Osteoblast (primary cell): Measurements from ENCODE around the gene UBL3. TPM values are rescaled to one million over a fixed set of nuclear protein-coding genes. Genes with fewer than 3 reads are reported as not detected.

Source experiments
- DNase-seq: peaks from one replicate; pipeline ENCODE4 v3.0.0; 2011; ENCODE audit warnings: low spot score, mixed read lengths; ENCODE audit not compliant: insufficient read length; ENCODE audit errors: missing footprints
- H2AFZ ChIP-seq: 2 replicates; pipeline ENCODE4 v1.6.0; 2011; ENCODE audit warnings: mild to moderate bottlenecking, low read length
- H3K27ac ChIP-seq: 2 replicates; pipeline ENCODE4 v1.5.1; 2011; ENCODE audit warnings: mild to moderate bottlenecking, low read depth, low read length, moderate library complexity
- H3K27me3 ChIP-seq: 2 replicates; pipeline ENCODE4 v1.6.0; 2012; ENCODE audit warnings: mild to moderate bottlenecking, control low read depth, inconsistent platforms, low read length, moderate library complexity; ENCODE audit not compliant: insufficient read depth
- H3K36me3 ChIP-seq: 2 replicates; pipeline ENCODE4 v1.5.1; 2011; ENCODE audit warnings: mild to moderate bottlenecking, low read length, control low read depth, moderate library complexity; ENCODE audit not compliant: insufficient read depth
- H3K4me1 ChIP-seq: 2 replicates; pipeline ENCODE4 v1.5.1; 2011; ENCODE audit warnings: mild to moderate bottlenecking, low read length, control low read depth, moderate library complexity; ENCODE audit not compliant: insufficient read depth
- H3K4me2 ChIP-seq: 2 replicates; pipeline ENCODE4 v1.6.0; 2011; ENCODE audit warnings: mild to moderate bottlenecking, low read length; ENCODE audit not compliant: insufficient read depth
- H3K4me3 ChIP-seq: fragments of 200-600 bp; sonication (generic); 3 replicates; pipeline ENCODE4 v1.5.1; 2012; ENCODE audit warnings: mild to moderate bottlenecking, low read length, inconsistent platforms; ENCODE audit not compliant: insufficient read depth
- H3K79me2 ChIP-seq: 2 replicates; pipeline ENCODE4 v1.6.0; 2012; ENCODE audit warnings: mild to moderate bottlenecking, low read length, control low read depth, inconsistent platforms; ENCODE audit not compliant: insufficient read depth
- H3K9me3 ChIP-seq: 2 replicates; pipeline ENCODE4 v1.5.1; 2011; ENCODE audit warnings: low read depth, low read length, control low read depth
- H4K20me1 ChIP-seq: 2 replicates; pipeline ENCODE4 v1.6.0; 2012; ENCODE audit warnings: mild to moderate bottlenecking, low read length, control low read depth; ENCODE audit not compliant: insufficient read depth
- CTCF ChIP-seq: IDR thresholded peaks from 2 replicates; pipeline ENCODE4 v1.5.1; 2011; ENCODE audit warnings: mild to moderate bottlenecking, low read depth, low read length, moderate library complexity; ENCODE audit errors: extremely low read depth
- total RNA-seq: library from RNA; depleted of rRNA; stranded (reverse); fragments of >200 nt; gene quantifications from 2 replicates; pipeline ENCODE4 v1.2.3, GENCODE V29; 2012

Gene UBL3
- total RNA-seq, 1 donor: 44.5 TPM

DNA sequence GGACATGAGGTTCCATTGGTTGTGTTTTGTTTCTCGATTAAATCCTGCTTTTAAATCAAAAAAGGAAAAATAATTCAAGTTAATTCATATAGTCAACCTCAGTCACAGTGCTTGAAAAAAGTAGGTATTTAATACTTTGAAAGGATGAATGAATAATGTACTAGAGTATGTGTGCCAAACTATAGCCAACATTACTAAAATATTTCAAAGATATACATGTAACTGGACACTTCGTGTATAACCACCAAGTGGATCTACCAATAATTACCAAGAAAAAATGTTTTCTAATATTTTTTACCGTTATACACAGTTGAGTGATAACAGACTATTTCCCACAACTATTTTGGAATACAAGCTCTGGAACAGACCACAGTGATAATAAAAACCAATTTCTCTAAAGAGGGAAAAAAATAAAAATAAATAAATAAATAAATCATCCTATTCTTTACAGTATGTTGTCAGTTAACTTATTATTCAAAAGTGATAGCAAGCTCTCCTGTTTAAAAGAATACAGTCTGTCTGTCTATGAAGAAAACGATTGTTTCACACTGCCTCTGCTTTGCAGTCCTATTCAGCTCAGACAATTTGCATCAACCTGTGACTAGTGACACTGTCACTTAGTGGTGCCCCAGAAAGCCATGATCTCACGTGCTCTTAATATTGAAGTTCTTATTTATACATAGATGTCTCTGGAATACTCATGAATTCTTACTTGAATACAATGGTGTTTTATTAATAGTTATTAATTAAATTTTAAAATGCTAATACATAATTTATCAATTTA lies 58.2 kb downstream of the UBL3 start:
- no peaks in the 10 kb centered on the region for H3K36me3 ChIP-seq
- DNase-seq: no peak
- peaks cover 19% of the 10 kb centered on the region for H3K4me1 ChIP-seq
- H2AFZ ChIP-seq: no peak overlapping the region
- H3K4me3 ChIP-seq: no peak overlapping the region
- H3K27me3 ChIP-seq: no peaks in the 10 kb centered on the region
- H3K4me2 ChIP-seq: no peak overlapping the region
- H3K9me3 ChIP-seq: no peaks in the 10 kb centered on the region
- no peak overlapping the region for H3K27ac ChIP-seq
- TF ChIP-seq CTCF: no peak
- H4K20me1 ChIP-seq: peaks cover 34% of the 10 kb centered on the region
- peaks cover 86% of the 10 kb centered on the region for H3K79me2 ChIP-seq

DNA sequence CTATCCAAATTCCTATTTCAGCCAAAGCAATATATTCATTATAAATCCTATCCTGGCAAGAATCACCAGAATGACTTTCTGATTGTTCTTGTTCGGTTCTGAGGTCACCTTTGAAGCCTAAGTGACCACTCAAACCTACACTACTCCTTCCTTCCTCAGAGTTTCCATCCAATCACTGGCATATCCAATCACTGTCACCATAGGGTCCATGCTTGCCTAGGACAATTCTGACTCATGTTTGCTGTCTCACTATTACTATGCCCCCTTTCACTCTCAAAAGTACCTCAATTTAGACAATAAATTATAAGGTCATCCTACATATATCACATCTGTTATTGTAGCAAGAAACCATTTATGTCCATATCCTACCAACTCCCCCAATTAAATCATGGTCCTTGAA lies 58.9 kb downstream of the UBL3 start:
- Histone ChIP-seq H3K36me3 (no peaks in the 10 kb centered on the region), H3K4me3 (no peak overlapping the region), H4K20me1 (peaks cover 34% of the 10 kb centered on the region), H3K79me2 (peaks cover 88% of the 10 kb centered on the region), H3K27ac (no peak overlapping the region), H3K4me1 (peaks cover 20% of the 10 kb centered on the region), H2AFZ (no peak overlapping the region), H3K27me3 (no peaks in the 10 kb centered on the region), H3K9me3 (no peaks in the 10 kb centered on the region), H3K4me2 (no peak overlapping the region)
- no peak for DNase-seq
- no peak for TF ChIP-seq CTCF

DNA sequence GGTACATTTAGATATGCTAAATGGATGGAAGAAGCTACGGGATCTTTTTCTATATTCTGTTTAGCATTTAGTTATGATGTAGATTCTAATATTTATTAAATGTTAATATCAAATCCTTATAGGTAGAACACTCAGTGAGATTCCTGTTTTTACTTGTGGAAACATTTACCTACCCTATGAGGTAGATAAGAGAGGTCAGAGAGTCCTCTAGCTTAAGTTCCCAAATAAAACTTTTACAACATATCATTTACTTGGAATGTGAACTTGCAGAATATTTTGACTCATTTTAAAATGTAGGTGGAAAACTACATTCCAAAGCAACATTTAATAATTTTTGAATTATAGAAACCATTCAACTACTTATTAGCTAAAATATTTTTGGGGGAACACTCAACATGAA lies 63.7 kb downstream of the UBL3 start:
- Histone ChIP-seq H3K27ac (no peak overlapping the region), H3K79me2 (peaks cover 96% of the 10 kb centered on the region), H3K4me3 (no peak overlapping the region), H4K20me1 (peaks cover 20% of the 10 kb centered on the region), H2AFZ (no peak overlapping the region), H3K27me3 (no peaks in the 10 kb centered on the region), H3K4me2 (no peak overlapping the region), H3K9me3 (no peaks in the 10 kb centered on the region), H3K4me1 (peaks cover 14% of the 10 kb centered on the region), H3K36me3 (no peaks in the 10 kb centered on the region)
- DNase-seq: no peak
- TF ChIP-seq CTCF: no peak

DNA sequence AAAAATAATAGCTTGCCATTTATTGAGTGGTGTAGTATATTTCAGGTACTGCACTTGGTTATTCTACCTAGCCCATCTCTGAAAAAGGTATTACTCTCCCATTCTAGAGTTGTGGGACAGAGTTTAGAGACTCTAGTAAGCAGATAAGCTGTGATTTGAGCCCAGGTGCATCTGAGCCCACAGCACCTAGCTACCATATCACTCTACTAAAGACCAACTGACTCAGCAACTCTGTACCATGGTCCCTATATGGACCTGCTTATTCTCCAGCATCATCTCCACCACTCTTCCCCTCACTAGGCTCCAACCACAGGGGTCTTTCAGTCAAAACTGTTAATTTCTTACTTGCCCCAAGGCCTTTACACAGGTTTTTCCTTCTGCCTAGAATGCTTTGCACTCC lies 64.4 kb downstream of the UBL3 start:
- peaks cover 13% of the 10 kb centered on the region for H4K20me1 ChIP-seq
- H3K4me3 ChIP-seq: no peak overlapping the region
- no peak for DNase-seq
- peaks cover 11% of the 10 kb centered on the region for H3K4me1 ChIP-seq
- no peak overlapping the region for H3K4me2 ChIP-seq
- H3K27me3 ChIP-seq: no peaks in the 10 kb centered on the region
- H3K27ac ChIP-seq: no peak overlapping the region
- no peaks in the 10 kb centered on the region for H3K36me3 ChIP-seq
- H3K79me2 ChIP-seq: peaks cover 96% of the 10 kb centered on the region
- H2AFZ ChIP-seq: no peak overlapping the region
- TF ChIP-seq CTCF: no peak
- H3K9me3 ChIP-seq: no peaks in the 10 kb centered on the region
